GM23338 (cell line): ENCODE data around the gene HACD2. TPM values are rescaled to one million over a fixed set of nuclear protein-coding genes. Genes with fewer than 3 reads are reported as not detected.

ENCODE experiments used
- ATAC-seq: fragments of 200-7000 bp; cut with Tn5 transposase; 3 replicates; pipeline ENCODE4 v1.9.1; 2020
- DNase-seq: peaks from one replicate; pipeline ENCODE4 v3.0.0-alpha.2; 2015; ENCODE audit warnings: low spot score
- H2AFZ ChIP-seq: fragments of 200-600 bp; sonication (generic); 2 replicates; pipeline ENCODE4 v1.8.0; 2016; ENCODE audit warnings: antibody characterized with exemption, mild to moderate bottlenecking, moderate library complexity
- H3F3A ChIP-seq: fragments of 200-600 bp; sonication (generic); replicated peaks from 2 replicates; pipeline ENCODE4 v1.8.0; 2017; ENCODE audit warnings: antibody characterized with exemption, mixed run types, low read depth
- H3K27ac ChIP-seq: fragments of 200-600 bp; sonication (generic); 2 replicates; pipeline ENCODE4 v1.6.1; 2016; ENCODE audit warnings: low read depth
- H3K27me3 ChIP-seq: fragments of 200-600 bp; sonication (generic); 2 replicates; pipeline ENCODE4 v1.8.0; 2016; ENCODE audit warnings: mild to moderate bottlenecking, mixed run types, moderate library complexity; ENCODE audit not compliant: insufficient read depth
- H3K36me3 ChIP-seq: fragments of 200-600 bp; sonication (generic); 2 replicates; pipeline ENCODE4 v1.8.0; 2016; ENCODE audit warnings: mild to moderate bottlenecking; ENCODE audit not compliant: insufficient read depth
- H3K4me1 ChIP-seq: fragments of 200-600 bp; sonication (generic); 2 replicates; pipeline ENCODE4 v1.8.0; 2016; ENCODE audit warnings: mild to moderate bottlenecking, moderate library complexity; ENCODE audit not compliant: insufficient read depth
- H3K4me2 ChIP-seq: fragments of 200-600 bp; sonication (generic); 2 replicates; pipeline ENCODE4 v1.7.1; 2017; ENCODE audit warnings: mixed run types
- H3K4me3 ChIP-seq: fragments of 200-600 bp; sonication (generic); 2 replicates; pipeline ENCODE4 v1.6.1; 2016; ENCODE audit warnings: mixed run types
- H3K79me2 ChIP-seq: fragments of 200-600 bp; sonication (generic); replicated peaks from 2 replicates; pipeline ENCODE4 v1.8.0; 2017; ENCODE audit warnings: mild to moderate bottlenecking; ENCODE audit not compliant: insufficient read depth
- H3K9me2 ChIP-seq: fragments of 200-600 bp; sonication (generic); 2 replicates; pipeline ENCODE4 v1.8.0; 2017; ENCODE audit not compliant: insufficient read depth
- H4K20me1 ChIP-seq: fragments of 200-600 bp; sonication (generic); replicated peaks from 2 replicates; pipeline ENCODE4 v1.8.0; 2017; ENCODE audit warnings: mild to moderate bottlenecking; ENCODE audit not compliant: insufficient read depth
- H3K27ac Mint-ChIP-seq: 2 replicates; pipeline ENCODE4 v1.8.0; 2020; ENCODE audit warnings: inconsistent platforms, mild to moderate bottlenecking, moderate library complexity, mixed read lengths
- H3K27me3 Mint-ChIP-seq: 3 replicates; pipeline ENCODE4 v1.8.0; 2022; ENCODE audit warnings: low read depth, mild to moderate bottlenecking, moderate library complexity, mixed read lengths, inconsistent platforms; ENCODE audit not compliant: insufficient read depth, poor library complexity
- H3K36me3 Mint-ChIP-seq: 3 replicates; pipeline ENCODE4 v1.8.0; 2021; ENCODE audit warnings: low read depth, mild to moderate bottlenecking, inconsistent platforms, moderate library complexity, mixed read lengths
- H3K4me1 Mint-ChIP-seq: 3 replicates; pipeline ENCODE4 v1.8.0; 2020; ENCODE audit warnings: mild to moderate bottlenecking, inconsistent platforms, mixed read lengths
- H3K4me3 Mint-ChIP-seq: 3 replicates; pipeline ENCODE4 v1.8.0; 2021; ENCODE audit warnings: moderate library complexity, mild to moderate bottlenecking, inconsistent platforms, mixed read lengths
- H3K9me3 Mint-ChIP-seq: 3 replicates; pipeline ENCODE4 v1.8.0; 2020; ENCODE audit warnings: moderate library complexity, mild to moderate bottlenecking, inconsistent platforms, mixed read lengths
- CREB1 ChIP-seq: fragments of 250-450 bp; sonication (Bioruptor Pico); IDR thresholded peaks from 2 replicates; pipeline ENCODE4 v1.5.0; 2020; ENCODE audit warnings: low read depth, mild to moderate bottlenecking, moderate library complexity
- CTCF ChIP-seq, 2 experiments: fragments of 200-600 bp in 1 of 2; sonication (generic) in 1 of 2; conservative IDR thresholded peaks; 2 replicates each; pipeline versions ENCODE4 v1.5.1 to v1.6.1; 2016 to 2017; ENCODE audit warnings: antibody characterized with exemption in 2 of 2, low read depth in 2 of 2, mild to moderate bottlenecking in 2 of 2, moderate library complexity in 1 of 2
- ETS1 ChIP-seq: IDR thresholded peaks from 2 replicates; pipeline ENCODE4 v1.6.1; 2016; ENCODE audit warnings: antibody characterized with exemption
- EZH2 ChIP-seq: fragments of 200-600 bp; sonication (generic); IDR thresholded peaks from one replicate; pipeline ENCODE4 v1.8.0; 2017; ENCODE audit warnings: antibody characterized with exemption, mild to moderate bottlenecking, low read depth; ENCODE audit not compliant: unreplicated experiment
- EZH2phosphoT487 ChIP-seq: fragments of 200-600 bp; sonication (generic); IDR thresholded peaks from one replicate; pipeline ENCODE4 v1.8.1; 2018; ENCODE audit warnings: antibody characterized with exemption; ENCODE audit not compliant: unreplicated experiment
- JUNB ChIP-seq: IDR thresholded peaks from one replicate; pipeline ENCODE4 v1.6.1; 2016; ENCODE audit warnings: antibody characterized with exemption; ENCODE audit not compliant: unreplicated experiment
- NANOG ChIP-seq: IDR thresholded peaks from 2 replicates; pipeline ENCODE4 v1.6.1; 2016; ENCODE audit warnings: antibody characterized with exemption, borderline replicate concordance
- POLR2AphosphoS5 ChIP-seq: IDR thresholded peaks from 2 replicates; pipeline ENCODE4 v1.6.1; 2016; ENCODE audit warnings: antibody characterized with exemption, low read depth
- REST ChIP-seq: IDR thresholded peaks from one replicate; pipeline ENCODE4 v1.6.1; 2018; ENCODE audit warnings: antibody characterized with exemption; ENCODE audit not compliant: unreplicated experiment
- STAT1 ChIP-seq: IDR thresholded peaks from one replicate; pipeline ENCODE4 v1.6.1; 2016; ENCODE audit warnings: antibody characterized with exemption; ENCODE audit not compliant: unreplicated experiment
- ZNF114 ChIP-seq: fragments of 250-450 bp; sonication (Bioruptor Pico); IDR thresholded peaks from 2 replicates; pipeline ENCODE4 v1.5.0; 2020; ENCODE audit warnings: mild to moderate bottlenecking, moderate library complexity
- ZNF331 ChIP-seq: fragments of 250-450 bp; sonication (Bioruptor Pico); IDR thresholded peaks from 2 replicates; pipeline ENCODE4 v1.5.0; 2020; ENCODE audit warnings: low read depth, mild to moderate bottlenecking, moderate library complexity
- ZNF462 ChIP-seq: fragments of 250-450 bp; sonication (Bioruptor Pico); IDR thresholded peaks from 2 replicates; pipeline ENCODE4 v1.5.0; 2020; ENCODE audit warnings: mild to moderate bottlenecking, moderate library complexity
- polyA plus RNA-seq: library from polyadenylated mRNA; unstranded; fragments of >200 nt; fragmentation: Nextera tagmentation; extraction: Ambion mirVana; gene quantifications from 2 replicates; pipeline ENCODE4 v1.2.1, GENCODE V29; 2016
- total RNA-seq: library from RNA; depleted of rRNA; stranded (reverse); fragments of >200 nt; shearing (Covaris generic); gene quantifications from 2 replicates; pipeline ENCODE4 v1.2.3, GENCODE V29; 2014

The HACD2 gene
- total and polyA plus RNA-seq, 2 experiments from 2014 or later, result 13.4 to 31.5 TPM

- Histone ChIP-seq H3K79me2 (no peaks in the 10 kb centered on the region), H3K4me2 (no peak overlapping the region), H3F3A (no peaks in the 10 kb centered on the region), H3K27me3 (no peaks in the 10 kb centered on the region), H3K27ac (no peak overlapping the region), H3K4me3 (no peak overlapping the region), H3K4me1 (no peaks in the 10 kb centered on the region), H3K9me2 (no peaks in the 10 kb centered on the region), H3K36me3 (peaks cover 9% of the 10 kb centered on the region; the same call in 1 of the 2 replicates), H4K20me1 (peaks cover 3% of the 10 kb centered on the region; the same call in 1 of the 2 replicates), H2AFZ (no peak overlapping the region)
- Mint-ChIP-seq H3K36me3 (peaks cover 66% of the 10 kb centered on the region), H3K9me3 (peaks cover 53% of the 10 kb centered on the region), H3K27me3 (no peaks in the 10 kb centered on the region), H3K4me1 (no peaks in the 10 kb centered on the region), H3K27ac (no peak overlapping the region), H3K4me3 (no peak overlapping the region)
- DNase-seq (peak; percentile 24), ATAC-seq (no peak)
- no peak for TF ChIP-seq JUNB
- TF ChIP-seq NANOG, result no peak
- TF ChIP-seq ZNF462 (CRISPR knock-in tag), result no peak
- no peak for TF ChIP-seq EZH2phosphoT487
- TF ChIP-seq ZNF331 (CRISPR knock-in tag), result no peak
- no peak for TF ChIP-seq EZH2
- TF ChIP-seq ETS1, result no peak
- TF ChIP-seq CREB1 (CRISPR knock-in tag), result no peak
- TF ChIP-seq POLR2AphosphoS5, result no peak
- no peak for TF ChIP-seq CTCF (conservative IDR thresholded peaks at IDR 0.05; ENCODE audit: low read depth in 2 of 2)
- TF ChIP-seq ZNF114 (CRISPR knock-in tag), result no peak
- TF ChIP-seq STAT1, result no peak
- no peak for TF ChIP-seq REST
Observed at GRCh38 chr3:123552768-123553167, 32.1 kb downstream of the HACD2 start.
